A549 (cell line): Measurements from ENCODE around the gene SHOC2. TPM values are rescaled to one million over a fixed set of nuclear protein-coding genes. Genes with fewer than 3 reads are reported as not detected.

Experiments used
- ATAC-seq, 2 experiments: fragments of 200-7000 bp in 1 of 2; fragments of >200 bp in 1 of 2; cut with Nextera tagmentation in 1 of 2; cut with Tn5 transposase in 1 of 2; 3 replicates each; pipeline versions ENCODE4 v1.8.0 to v1.9.1; 2018 to 2020; ENCODE audit warnings: mild to moderate bottlenecking in 1 of 2, moderate library complexity in 1 of 2
- CTCF ChIA-PET: fragments of 300-600 bp; sonication (Branson Sonifier 250); formaldehyde crosslinking; extraction: SDS; loops from one replicate; lab custom pipeline; 2021; ENCODE audit warnings: antibody characterized with exemption, inconsistent platforms; lab: Yijun Ruan, JAX
- POLR2A ChIA-PET: fragments of 350-600 bp; formaldehyde crosslinking; extraction: SDS; loops from one replicate; lab custom pipeline; 2021; ENCODE audit warnings: antibody characterized with exemption, inconsistent platforms; lab: Yijun Ruan, JAX
- DNase-seq, 2 experiments: peaks; one replicate each; pipeline versions ENCODE4 v3.0.0 to v3.0.0-alpha.2; 2011 to 2016; ENCODE audit warnings: low read depth in 1 of 2, low spot score in 1 of 2
- FAIRE-seq: peaks from 2 replicates; lab custom pipeline; 2011; peaks lifted over from hg19 to GRCh38; lab: Jason Lieb, UNC
- H3K27ac ChIP-seq, 2 experiments: fragments of >200 bp; sonication (Bioruptor Twin); formaldehyde crosslinking; 3 replicates each; pipeline ENCODE4 v1.5.1; 2016 to 2017
- H3K4me1 ChIP-seq: fragments of >200 bp; sonication (Bioruptor Twin); formaldehyde crosslinking; 3 replicates; pipeline ENCODE4 v1.6.1; 2016
- H3K4me2 ChIP-seq: fragments of >200 bp; sonication (Bioruptor Twin); formaldehyde crosslinking; 3 replicates; pipeline ENCODE4 v1.6.1; 2016
- H3K4me3 ChIP-seq: fragments of >200 bp; sonication (Bioruptor Twin); formaldehyde crosslinking; 3 replicates; pipeline ENCODE4 v1.5.1; 2016
- H3K9me3 ChIP-seq: fragments of >200 bp; sonication (Bioruptor Twin); formaldehyde crosslinking; 3 replicates; pipeline ENCODE4 v1.6.1; 2016
- BCL3 ChIP-seq: fragments of >200 bp; sonication (Bioruptor Twin); formaldehyde crosslinking; IDR thresholded peaks from 3 replicates; pipeline ENCODE4 v1.6.1; 2016
- CBX8 ChIP-seq: fragments of 200-600 bp; sonication (generic); IDR thresholded peaks from 2 replicates; pipeline ENCODE4 v1.6.1; 2016
- E2F6 ChIP-seq: IDR thresholded peaks from 2 replicates; pipeline ENCODE4 v1.6.1; 2012; ENCODE audit warnings: low read depth, borderline replicate concordance
- ESRRA ChIP-seq: fragments of 150-350 bp; IDR thresholded peaks from 2 replicates; pipeline ENCODE4 v1.6.1; 2014; ENCODE audit warnings: mild to moderate bottlenecking, low read length, borderline replicate concordance
- GATA3 ChIP-seq: IDR thresholded peaks from 2 replicates; pipeline ENCODE4 v1.6.1; 2012; ENCODE audit warnings: borderline replicate concordance
- HEYL ChIP-seq: fragments of 250-450 bp; sonication (Bioruptor Pico); IDR thresholded peaks from 2 replicates; pipeline ENCODE4 v1.8.0; 2021; ENCODE audit warnings: mild to moderate bottlenecking, moderate library complexity
- JUN ChIP-seq, 2 experiments: fragments of >200 bp; sonication (Bioruptor Twin); formaldehyde crosslinking; IDR thresholded peaks; 2 replicates in 1 of 2; 3 replicates in 1 of 2; pipeline ENCODE4 v1.6.1; 2016 to 2017
- KDM1A ChIP-seq: fragments of 200-600 bp; sonication (generic); IDR thresholded peaks from 2 replicates; pipeline ENCODE4 v1.6.1; 2016; ENCODE audit warnings: low read depth, mild to moderate bottlenecking
- KDM5A ChIP-seq: fragments of 200-600 bp; sonication (generic); IDR thresholded peaks from 2 replicates; pipeline ENCODE4 v1.6.1; 2016; ENCODE audit warnings: antibody characterized with exemption, mild to moderate bottlenecking
- MAFK ChIP-seq: fragments of 450-650 bp; IDR thresholded peaks from 2 replicates; pipeline ENCODE4 v1.6.1; 2014; ENCODE audit not compliant: partially characterized antibody
- MAZ ChIP-seq: fragments of 150-350 bp; IDR thresholded peaks from 2 replicates; pipeline ENCODE4 v1.6.1; 2014; ENCODE audit warnings: antibody characterized with exemption, low read depth, low read length, borderline replicate concordance
- NFE2L2 ChIP-seq: fragments of 150-350 bp; conservative IDR thresholded peaks from 2 replicates; pipeline ENCODE4 v1.6.1; 2014; ENCODE audit warnings: low read length
- NR3C1 ChIP-seq: fragments of >200 bp; sonication (Bioruptor Twin); formaldehyde crosslinking; IDR thresholded peaks from 3 replicates; pipeline ENCODE4 v1.6.1; 2017
- PBX3 ChIP-seq: IDR thresholded peaks from 2 replicates; pipeline ENCODE4 v1.6.1; 2012
- POLR2A ChIP-seq: IDR thresholded peaks from 2 replicates; pipeline ENCODE4 v1.6.1; 2012; ENCODE audit warnings: mild to moderate bottlenecking, low read length
- POLR2AphosphoS2 ChIP-seq: conservative IDR thresholded peaks from 2 replicates; pipeline ENCODE4 v1.6.1; 2012; ENCODE audit warnings: low read length, improper control_type of control experiment, inconsistent platforms
- RARB ChIP-seq: fragments of 250-450 bp; sonication (Bioruptor Pico); IDR thresholded peaks from 2 replicates; pipeline ENCODE4 v1.8.0; 2021; ENCODE audit warnings: mild to moderate bottlenecking, moderate library complexity
- RFX5 ChIP-seq: fragments of 450-650 bp; IDR thresholded peaks from 2 replicates; pipeline ENCODE4 v1.7.1; 2014; ENCODE audit warnings: antibody characterized with exemption, mild to moderate bottlenecking, moderate library complexity
- RNF2 ChIP-seq: fragments of 200-600 bp; sonication (generic); IDR thresholded peaks from 2 replicates; pipeline ENCODE4 v1.6.1; 2016; ENCODE audit warnings: low read depth, mild to moderate bottlenecking, antibody characterized with exemption, moderate library complexity, borderline replicate concordance
- SREBF2 ChIP-seq: fragments of 450-650 bp; IDR thresholded peaks from 2 replicates; pipeline ENCODE4 v1.6.1; 2014; ENCODE audit warnings: mild to moderate bottlenecking, moderate library complexity
- TFCP2L1 ChIP-seq: fragments of 250-450 bp; sonication (Bioruptor Pico); IDR thresholded peaks from 2 replicates; pipeline ENCODE4 v1.5.0; 2021; ENCODE audit warnings: mild to moderate bottlenecking
- ZC3H11A ChIP-seq: fragments of 450-650 bp; IDR thresholded peaks from 2 replicates; pipeline ENCODE4 v1.6.1; 2014; ENCODE audit warnings: antibody characterized with exemption, mild to moderate bottlenecking
- ZFP36 ChIP-seq: fragments of 450-650 bp; IDR thresholded peaks from 2 replicates; pipeline ENCODE4 v1.6.1; 2014; ENCODE audit warnings: borderline replicate concordance; ENCODE audit not compliant: partially characterized antibody
- ZNF302 ChIP-seq: fragments of 250-450 bp; sonication (Bioruptor Pico); IDR thresholded peaks from 2 replicates; pipeline ENCODE4 v1.9.0; 2021; ENCODE audit warnings: inconsistent platforms, mild to moderate bottlenecking, moderate library complexity
- WGBS: methylation state at CpG from one replicate; pipeline ENCODE4 v1.1.6; 2017; ENCODE audit errors: missing lambda C conversion rate; 5-methylcytosine and 5-hydroxymethylcytosine counted together
- polyA plus RNA-seq, 4 experiments: library from polyadenylated mRNA; depleted of rRNA in 3 of 4; stranded (reverse); fragments of >200 nt; fragmentation: RNase III in 1 of 4; extraction: RNeasy Plus Mini Kit Qiagen cat#74134 plus additional on column Dnase treatment in 1 of 4; gene quantifications; 2 replicates in 3 of 4; 3 replicates in 1 of 4; pipeline ENCODE4 v1.2.3, GENCODE V29; 2011 to 2017

SHOC2 gene
- polyA plus RNA-seq, 2 of the 4 experiments (the other 2 are of a cell fraction): 20.5 to 32.1 TPM

GRCh38 chr10:110963162-110963561, 43.8 kb downstream of the SHOC2 start:
- WGBS: 87% methylated on average over 2 of the region's 2 CpGs
- Histone ChIP-seq H3K27ac (no peak overlapping the region), H3K9me3 (no peaks in the 10 kb centered on the region), H3K4me1 (0 out of 3 replicates have a peak, but pooled peaks cover 2% of the 10 kb centered on the region), H3K4me2 (no peak overlapping the region), H3K4me3 (no peak overlapping the region)
- ChIA-PET POLR2A (no interaction called here), CTCF (interaction anchor here (1.0 kb wide), 1 partner anchor 32 kb away, joined by 3 read pairs; no protein-coding TSS in a partner anchor)
- FAIRE-seq (no peak), ATAC-seq (no peak), DNase-seq (no peak)
- no peak for TF ChIP-seq SREBF2
- TF ChIP-seq HEYL (CRISPR knock-in tag): no peak
- TF ChIP-seq ZFP36: no peak
- TF ChIP-seq POLR2A: no peak
- no peak for TF ChIP-seq TFCP2L1
- TF ChIP-seq JUN (IDR thresholded peaks at IDR 0.05): no peak
- no peak for TF ChIP-seq MAZ

- FAIRE-seq (no peak), DNase-seq (no peak)
- Histone ChIP-seq H3K4me2 (no peak overlapping the region), H3K4me1 (no peaks in the 10 kb centered on the region)
- CTCF ChIA-PET: no interaction called here
- POLR2A ChIA-PET: no interaction called here
- TF ChIP-seq CBX8 (no peak), POLR2AphosphoS2 (no peak), RFX5 (no peak), ZC3H11A (no peak), BCL3 (no peak), RARB (CRISPR knock-in tag) (no peak), ESRRA (no peak), GATA3 (no peak)
- TF ChIP-seq, all 56 proteins: peak for 0
- ATAC-seq: no peak
- Histone ChIP-seq H3K27ac (no peak overlapping the region), H3K4me3 (no peak overlapping the region), H3K9me3 (no peaks in the 10 kb centered on the region)
- WGBS: 96% methylated on average over 5 of the region's 5 CpGs
Measured at GRCh38 chr10:110964681-110965080, 45.3 kb downstream of the SHOC2 start.

- H3K4me3 ChIP-seq: no peak overlapping the region
- no peak for FAIRE-seq
- H3K4me1 ChIP-seq: no peaks in the 10 kb centered on the region
- DNase-seq: no peak
- no peak overlapping the region for H3K4me2 ChIP-seq
- ChIA-PET CTCF (no interaction called here), POLR2A (no interaction called here)
- ATAC-seq: no peak
- H3K27ac ChIP-seq: no peak overlapping the region
- H3K9me3 ChIP-seq: no peaks in the 10 kb centered on the region
- TF ChIP-seq HEYL (CRISPR knock-in tag): no peak
- TF ChIP-seq NFE2L2: no peak
- TF ChIP-seq RNF2: no peak
- no peak for TF ChIP-seq BCL3
- TF ChIP-seq E2F6: no peak
Measured at GRCh38 chr10:110965216-110965615, 45.8 kb downstream of the SHOC2 start.

- no peak overlapping the region for H3K27ac ChIP-seq
- ChIA-PET POLR2A (no interaction called here), CTCF (interaction anchor here (0.8 kb wide), 1 partner anchor 11 kb away, joined by 3 read pairs; no protein-coding TSS in a partner anchor)
- no peak for DNase-seq
- H3K4me2 ChIP-seq: no peak overlapping the region
- no peak for FAIRE-seq
- no peaks in the 10 kb centered on the region for H3K9me3 ChIP-seq
- no peak for ATAC-seq
- 83% methylated on average over 1 of the region's 1 CpG for WGBS
- H3K4me1 ChIP-seq: no peaks in the 10 kb centered on the region
- no peak overlapping the region for H3K4me3 ChIP-seq
- TF ChIP-seq NR3C1 (no peak), KDM5A (no peak), NFE2L2 (no peak), HEYL (CRISPR knock-in tag) (no peak), ZNF302 (no peak), MAFK (no peak), RNF2 (no peak), KDM1A (no peak), E2F6 (no peak), ESRRA (no peak), PBX3 (no peak)
Measured at GRCh38 chr10:110966146-110966545, 46.7 kb downstream of the SHOC2 start.
